DOHH2 (cell line): Measurements from ENCODE around the gene ZNF862.

Source experiments
- H3F3A ChIP-seq: fragments of 200-600 bp; sonication (generic), shearing (Covaris generic); 2 replicates; pipeline ENCODE4 v1.6.0; 2016; ENCODE audit warnings: antibody characterized with exemption, mild to moderate bottlenecking; ENCODE audit not compliant: control insufficient read depth, insufficient read depth
- H3K27ac ChIP-seq: fragments of 200-600 bp; sonication (generic); 2 replicates; pipeline ENCODE4 v1.5.1; 2014; ENCODE audit warnings: low read depth, mild to moderate bottlenecking, low read length, moderate library complexity
- H3K27me3 ChIP-seq: fragments of 200-600 bp; sonication (generic); 2 replicates; pipeline ENCODE4 v1.6.1; 2014; ENCODE audit warnings: mild to moderate bottlenecking, low read length, mixed read lengths; ENCODE audit not compliant: control insufficient read depth
- H3K36me3 ChIP-seq: fragments of 200-600 bp; sonication (generic); 2 replicates; pipeline ENCODE4 v1.6.1; 2014; ENCODE audit warnings: mild to moderate bottlenecking, low read length, moderate library complexity, mixed read lengths; ENCODE audit not compliant: control insufficient read depth
- H3K4me1 ChIP-seq: fragments of 200-600 bp; sonication (generic); 2 replicates; pipeline ENCODE4 v1.6.1; 2014; ENCODE audit warnings: mild to moderate bottlenecking, low read length, mixed read lengths; ENCODE audit not compliant: control insufficient read depth
- H3K4me2 ChIP-seq: fragments of 200-600 bp; sonication (generic); 2 replicates; pipeline ENCODE4 v1.6.0; 2014; ENCODE audit warnings: mild to moderate bottlenecking, low read length, moderate library complexity
- H3K4me3 ChIP-seq: fragments of 200-600 bp; sonication (generic); 2 replicates; pipeline ENCODE4 v1.5.1; 2014; ENCODE audit warnings: mild to moderate bottlenecking, low read length, mixed read lengths
- H3K79me2 ChIP-seq: fragments of 200-600 bp; sonication (generic); 2 replicates; pipeline ENCODE4 v1.6.1; 2014; ENCODE audit warnings: mild to moderate bottlenecking, low read length, mixed read lengths; ENCODE audit not compliant: control insufficient read depth
- H3K9me2 ChIP-seq: fragments of 200-600 bp; sonication (generic); replicated peaks from 2 replicates; pipeline ENCODE4 v1.6.1; 2014; ENCODE audit warnings: mild to moderate bottlenecking, low read length, mixed read lengths; ENCODE audit not compliant: control insufficient read depth
- H3K9me3 ChIP-seq: fragments of 200-600 bp; sonication (generic); 2 replicates; pipeline ENCODE4 v1.6.1; 2014; ENCODE audit warnings: antibody characterized with exemption, low read length, mixed read lengths; ENCODE audit not compliant: control insufficient read depth, insufficient read depth
- H4K20me1 ChIP-seq: fragments of 200-600 bp; sonication (generic); 2 replicates; pipeline ENCODE4 v1.6.0; 2014; ENCODE audit warnings: low read depth, mild to moderate bottlenecking, antibody characterized with exemption, low read length, moderate library complexity; ENCODE audit not compliant: control insufficient read depth, insufficient read depth
- EZH2phosphoT487 ChIP-seq: fragments of 200-600 bp; sonication (generic); IDR thresholded peaks from 2 replicates; pipeline ENCODE4 v1.6.1; 2017; ENCODE audit warnings: borderline replicate concordance, mild to moderate bottlenecking, antibody characterized with exemption, low read length, moderate library complexity, mixed read lengths
- TF ChIP-seq, protein P1 (sequence below): fragments of 200-600 bp; sonication (generic); IDR thresholded peaks from one replicate; pipeline ENCODE4 v1.5.1; 2014; ENCODE audit warnings: antibody characterized with exemption, mild to moderate bottlenecking, low read depth, low read length; ENCODE audit not compliant: poor library complexity, severe bottlenecking

The ZNF862 gene

DNA sequence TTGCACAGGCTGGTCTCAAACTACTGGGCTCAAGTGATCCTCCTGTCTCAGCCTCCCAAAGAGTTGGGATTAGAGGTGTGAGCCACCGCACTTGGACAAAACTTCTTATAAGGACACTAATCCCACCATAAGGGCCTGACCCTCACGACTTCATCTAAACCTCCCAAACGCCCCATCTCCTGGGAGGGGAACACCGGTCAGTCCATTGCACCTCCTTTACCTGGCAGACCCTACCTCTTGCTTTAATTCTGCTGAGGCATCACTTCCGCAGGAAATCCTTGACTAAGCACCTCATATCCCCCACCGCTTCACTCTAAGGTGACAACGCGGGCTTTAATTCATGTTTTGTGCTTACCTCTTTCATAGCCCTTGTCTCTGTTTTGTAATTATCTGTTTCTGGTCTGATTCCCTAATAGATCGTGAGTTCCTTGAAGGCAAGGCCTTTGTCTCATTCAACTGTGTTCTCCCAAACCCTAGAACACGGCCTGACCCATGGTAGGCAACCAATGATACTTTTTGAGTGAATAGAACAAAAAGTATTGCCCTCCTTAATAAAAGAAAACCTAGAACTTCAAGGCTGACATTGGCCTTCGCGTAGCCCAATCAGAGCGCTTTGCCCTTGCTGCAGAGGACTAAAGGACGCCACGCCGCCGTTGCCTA, 481 bp upstream of the ZNF862 start:
- Histone ChIP-seq H3K27ac (no peak overlapping the region), H3K4me1 (peaks cover 16% of the 10 kb centered on the region), H4K20me1 (peaks cover 2% of the 10 kb centered on the region; the same call in 1 of the 2 replicates), H3F3A (no peaks in the 10 kb centered on the region; the same call in 1 of the 2 replicates), H3K9me3 (no peaks in the 10 kb centered on the region), H3K79me2 (peaks cover 13% of the 10 kb centered on the region), H3K27me3 (peaks cover 31% of the 10 kb centered on the region), H3K9me2 (no peaks in the 10 kb centered on the region), H3K4me3 (peak overlapping the region; percentile 83; the same call in 1 of the 2 replicates), H3K4me2 (peak overlapping the region; percentile 46), H3K36me3 (no peaks in the 10 kb centered on the region)
- TF ChIP-seq, protein P1, sequence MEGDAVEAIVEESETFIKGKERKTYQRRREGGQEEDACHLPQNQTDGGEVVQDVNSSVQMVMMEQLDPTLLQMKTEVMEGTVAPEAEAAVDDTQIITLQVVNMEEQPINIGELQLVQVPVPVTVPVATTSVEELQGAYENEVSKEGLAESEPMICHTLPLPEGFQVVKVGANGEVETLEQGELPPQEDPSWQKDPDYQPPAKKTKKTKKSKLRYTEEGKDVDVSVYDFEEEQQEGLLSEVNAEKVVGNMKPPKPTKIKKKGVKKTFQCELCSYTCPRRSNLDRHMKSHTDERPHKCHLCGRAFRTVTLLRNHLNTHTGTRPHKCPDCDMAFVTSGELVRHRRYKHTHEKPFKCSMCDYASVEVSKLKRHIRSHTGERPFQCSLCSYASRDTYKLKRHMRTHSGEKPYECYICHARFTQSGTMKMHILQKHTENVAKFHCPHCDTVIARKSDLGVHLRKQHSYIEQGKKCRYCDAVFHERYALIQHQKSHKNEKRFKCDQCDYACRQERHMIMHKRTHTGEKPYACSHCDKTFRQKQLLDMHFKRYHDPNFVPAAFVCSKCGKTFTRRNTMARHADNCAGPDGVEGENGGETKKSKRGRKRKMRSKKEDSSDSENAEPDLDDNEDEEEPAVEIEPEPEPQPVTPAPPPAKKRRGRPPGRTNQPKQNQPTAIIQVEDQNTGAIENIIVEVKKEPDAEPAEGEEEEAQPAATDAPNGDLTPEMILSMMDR, result no peak
- no peak for TF ChIP-seq EZH2phosphoT487

- peak overlapping the region; percentile 83 for H3K4me3 ChIP-seq
- H3K36me3 ChIP-seq, result no peaks in the 10 kb centered on the region
- H3F3A ChIP-seq, result no peaks in the 10 kb centered on the region; the same call in 1 of the 2 replicates
- H3K27me3 ChIP-seq, result peaks cover 23% of the 10 kb centered on the region
- H3K9me3 ChIP-seq, result no peaks in the 10 kb centered on the region
- H4K20me1 ChIP-seq, result peaks cover 2% of the 10 kb centered on the region; the same call in 1 of the 2 replicates
- peak overlapping the region; percentile 76 for H3K4me2 ChIP-seq
- TF ChIP-seq EZH2phosphoT487, result no peak
- TF ChIP-seq, protein P1, result no peak
- peak overlapping the region; percentile 5; the same call in 1 of the 2 replicates for H3K27ac ChIP-seq
- H3K79me2 ChIP-seq, result peaks cover 13% of the 10 kb centered on the region
- no peaks in the 10 kb centered on the region for H3K9me2 ChIP-seq
- H3K4me1 ChIP-seq, result peaks cover 16% of the 10 kb centered on the region
These were observed 825 bp downstream of the ZNF862 start for GRCh38 chr7:149838992-149839408.

- peaks cover 16% of the 10 kb centered on the region for H3K4me1 ChIP-seq
- peak overlapping the region; percentile 76 for H3K4me2 ChIP-seq
- H3K9me3 ChIP-seq, result no peaks in the 10 kb centered on the region
These were observed 1.8 kb downstream of the ZNF862 start for GRCh38 chr7:149839933-149840332.

More at GRCh38 chr7:149839933-149840332, 1.8 kb downstream of the ZNF862 start:
- no peak overlapping the region for H3K4me3 ChIP-seq
- peaks cover 2% of the 10 kb centered on the region; the same call in 1 of the 2 replicates for H4K20me1 ChIP-seq
- H3K27ac ChIP-seq, result no peak overlapping the region
- H3K27me3 ChIP-seq, result peaks cover 14% of the 10 kb centered on the region
- TF ChIP-seq EZH2phosphoT487, result no peak
- TF ChIP-seq, protein P1, result no peak
- H3K79me2 ChIP-seq, result peaks cover 13% of the 10 kb centered on the region
- H3K9me2 ChIP-seq, result no peaks in the 10 kb centered on the region
- no peaks in the 10 kb centered on the region; the same call in 1 of the 2 replicates for H3F3A ChIP-seq
- no peaks in the 10 kb centered on the region for H3K36me3 ChIP-seq
